Measurements from ENCODE around the gene GYPE.
"Not testable (repeated sequence)": the region's sequence is repeated elsewhere in the genome, so short reads cannot be mapped to it uniquely, and the experiment has no call there.

Gene GYPE

GRCh38 chr4:143905440-143905839, at the start of gene GYPE:
Gene GYPE, minus strand, starts transcription at chr4:143905559. Its CDS starts 52 bp downstream, at chr4:143905507.
- DNase-seq = not testable (repeated sequence)

GRCh38 chr4:143951458-143951972, 46.2 kb upstream of the GYPE start:
- not testable (repeated sequence) for DNase-seq

GRCh38 chr4:143950967-143951366, 45.6 kb upstream of the GYPE start:
- not testable (repeated sequence) for DNase-seq

GRCh38 chr4:143950185-143950584, 44.8 kb upstream of the GYPE start:
- not testable (repeated sequence) for DNase-seq

GRCh38 chr4:143947493-143947892, 42.1 kb upstream of the GYPE start:
- DNase-seq = not testable (repeated sequence)

- DNase-seq = not testable (repeated sequence)
Observed at GRCh38 chr4:143940708-143941107, 35.3 kb upstream of the GYPE start.

GRCh38 chr4:143939528-143939927, 34.2 kb upstream of the GYPE start:
- DNase-seq = no peak

GRCh38 chr4:143938890-143939289, 33.5 kb upstream of the GYPE start:
- not testable (repeated sequence) for DNase-seq

- DNase-seq = no peak
Observed at GRCh38 chr4:143921181-143921580, 15.8 kb upstream of the GYPE start.

DNA sequence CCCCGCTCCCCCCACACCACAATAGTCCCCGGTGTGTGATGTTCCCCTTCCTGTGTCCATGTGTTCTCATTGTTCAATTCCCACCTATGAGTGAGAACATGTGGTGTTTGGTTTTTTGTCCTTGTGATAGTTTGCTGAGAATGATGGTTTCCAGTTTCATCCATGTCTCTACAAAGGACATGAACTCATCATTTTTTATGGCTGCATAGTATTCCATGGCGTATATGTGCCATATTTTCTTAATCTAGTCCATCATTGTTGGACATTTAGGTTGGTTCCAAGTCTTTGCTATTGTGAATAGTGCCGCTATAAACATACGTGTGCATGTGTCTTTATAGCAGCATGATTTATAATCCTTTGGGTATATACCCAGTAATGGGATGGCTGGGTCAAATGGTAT, 11.1 kb upstream of the GYPE start:
- DNase-seq = not testable (repeated sequence)

GRCh38 chr4:143912478-143912877, 7.1 kb upstream of the GYPE start:
- DNase-seq = not testable (repeated sequence)

DNA sequence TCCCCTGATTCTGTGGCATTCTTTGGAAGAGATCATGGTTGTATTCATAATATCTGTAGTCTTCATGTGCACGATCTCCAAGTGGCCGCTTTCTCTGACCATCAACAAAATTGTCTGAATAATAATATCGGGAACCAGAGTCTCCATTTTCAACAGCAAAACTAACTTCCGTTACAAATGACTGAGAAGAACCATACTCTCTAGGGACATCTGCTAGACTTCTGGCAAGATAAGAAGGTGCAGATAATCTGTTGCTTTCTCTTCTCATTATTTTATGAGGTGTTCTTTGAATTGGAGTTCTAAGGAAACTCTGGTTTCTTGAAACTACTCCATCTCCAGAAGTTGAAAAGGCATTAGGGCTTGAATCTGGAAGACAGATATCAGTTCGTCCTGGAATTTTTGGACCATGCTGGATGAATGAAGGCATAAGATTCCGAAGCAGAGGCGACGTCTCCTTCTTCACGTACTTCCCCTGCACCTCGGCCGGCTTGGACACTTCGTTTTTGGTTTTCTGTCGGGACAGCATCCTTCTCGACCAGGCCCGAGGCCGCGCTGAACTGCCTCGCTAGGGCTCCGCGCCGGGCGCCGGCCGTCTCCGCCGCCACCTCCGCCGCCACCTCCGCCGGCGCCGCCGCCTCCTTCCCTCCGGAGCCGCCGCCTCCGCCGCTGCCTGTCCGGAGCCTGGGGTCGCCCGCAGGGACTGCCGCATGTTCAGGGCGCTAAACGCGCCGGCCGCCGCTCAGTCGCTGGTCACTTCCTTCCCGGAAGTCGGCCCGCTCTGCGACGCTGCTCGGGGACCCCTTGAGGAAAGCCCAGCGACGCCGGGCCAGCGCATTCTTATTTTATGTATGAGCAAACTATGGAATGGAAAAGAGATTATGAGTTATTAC, 6.4 kb upstream of the GYPE start:
- peak; percentile 32 for DNase-seq

- not testable (repeated sequence) for DNase-seq
Observed at GRCh38 chr4:143910906-143911305, 5.5 kb upstream of the GYPE start.

DNA sequence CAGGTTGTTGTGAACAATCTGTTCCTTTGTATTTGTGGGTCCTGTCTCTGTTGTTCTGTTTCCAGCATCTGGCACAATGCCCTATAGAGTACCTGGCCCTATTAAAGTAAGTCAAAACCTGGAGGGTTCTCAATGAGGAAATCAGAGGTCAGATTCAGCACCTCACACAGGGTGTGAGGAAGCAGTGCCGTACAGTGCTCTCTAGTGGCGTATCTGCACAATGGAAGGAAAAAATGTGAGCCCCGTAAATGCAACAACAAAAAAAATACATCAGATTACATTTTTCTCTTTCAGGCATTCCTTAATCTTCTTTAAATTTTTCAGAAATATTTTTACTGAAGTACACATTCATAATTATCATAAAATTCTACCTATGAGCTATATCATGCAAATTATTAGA, 2.5 kb upstream of the GYPE start:
- not testable (repeated sequence) for DNase-seq

- DNase-seq = not testable (repeated sequence)
Observed at GRCh38 chr4:143904431-143904830, 928 bp downstream of the GYPE start.

GRCh38 chr4:143890323-143890722, 15.0 kb downstream of the GYPE start:
- not testable (repeated sequence) for DNase-seq

DNA sequence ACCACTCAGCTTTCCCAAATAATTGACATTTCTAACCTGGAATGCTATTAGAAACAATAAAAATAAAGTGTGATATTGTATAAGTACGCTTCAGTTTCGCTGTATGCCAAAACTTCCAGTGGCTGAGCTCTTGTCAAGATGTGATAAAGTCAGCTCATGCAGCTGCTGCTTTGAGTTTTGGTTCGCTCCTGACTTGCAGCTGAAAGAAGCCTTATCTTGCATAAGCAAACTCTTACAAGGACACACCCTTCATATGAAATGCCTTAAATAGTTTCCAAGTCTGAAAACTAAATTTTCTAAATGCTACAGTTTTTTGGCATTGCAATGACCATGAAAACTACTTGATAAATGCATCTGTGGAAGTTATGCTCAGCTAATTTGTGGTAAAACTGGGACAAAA, 17.2 kb downstream of the GYPE start:
- not testable (repeated sequence) for DNase-seq

- DNase-seq = not testable (repeated sequence)
Observed at GRCh38 chr4:143884965-143885364, 20.4 kb downstream of the GYPE start.

DNA sequence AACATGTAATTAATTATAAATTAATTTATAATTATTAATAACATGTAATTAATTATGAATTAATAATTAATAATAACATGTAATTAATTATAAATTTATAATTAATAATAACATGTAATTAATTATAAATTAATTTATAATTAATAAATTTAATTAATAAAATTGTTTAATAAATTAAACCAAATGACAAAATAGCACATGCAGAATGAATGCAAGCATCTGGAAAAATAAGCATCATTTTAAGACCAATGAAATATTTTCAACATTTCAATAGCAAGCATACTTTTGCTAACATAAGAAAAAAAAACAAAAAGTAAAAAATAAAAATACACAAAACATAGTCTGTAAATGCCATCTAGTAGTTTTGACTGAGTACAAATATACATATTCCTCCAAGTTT, 21.8 kb downstream of the GYPE start:
- DNase-seq = no peak

DNA sequence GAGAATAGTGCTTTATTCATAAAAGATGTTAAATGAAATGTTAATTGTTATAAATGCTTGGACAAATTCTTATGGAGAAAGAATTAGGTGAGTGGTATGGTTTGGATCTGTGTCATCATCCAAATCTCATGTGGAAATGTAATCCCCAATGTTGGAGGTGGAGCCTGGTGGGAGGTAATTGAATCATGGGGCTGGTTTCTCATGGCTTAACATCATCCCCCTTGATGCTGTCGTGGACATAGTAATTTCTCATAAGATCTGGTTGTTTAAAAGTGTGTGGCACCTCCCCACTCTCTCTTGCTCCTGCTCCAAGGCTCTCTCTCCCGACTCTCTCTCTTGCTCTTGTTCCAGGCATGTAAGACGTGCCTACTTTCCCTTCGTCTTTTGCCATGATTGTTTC, 22.5 kb downstream of the GYPE start:
- no peak for DNase-seq

- DNase-seq = not testable (repeated sequence)
Observed at GRCh38 chr4:143879561-143879960, 25.8 kb downstream of the GYPE start.

DNA sequence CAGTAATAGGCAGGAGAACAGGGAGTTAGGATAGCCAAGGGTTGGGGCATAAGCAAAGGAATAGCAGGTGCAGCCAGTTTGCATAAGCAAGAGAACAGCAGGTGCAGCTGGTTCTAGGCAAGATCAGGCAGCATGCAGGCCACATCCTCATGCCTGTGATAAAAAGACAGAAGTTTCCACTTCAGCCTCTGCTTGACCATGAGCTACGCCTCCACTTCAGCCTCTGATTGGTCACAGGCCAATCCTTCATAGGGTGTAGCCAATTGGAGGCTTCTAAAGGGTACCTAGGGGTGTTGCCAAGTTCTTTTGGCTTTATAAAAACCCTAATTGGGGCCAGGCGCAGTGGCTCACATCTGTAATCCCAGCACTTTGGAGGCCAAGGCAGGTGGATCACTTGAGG, 30.0 kb downstream of the GYPE start:
- DNase-seq = not testable (repeated sequence)

DNA sequence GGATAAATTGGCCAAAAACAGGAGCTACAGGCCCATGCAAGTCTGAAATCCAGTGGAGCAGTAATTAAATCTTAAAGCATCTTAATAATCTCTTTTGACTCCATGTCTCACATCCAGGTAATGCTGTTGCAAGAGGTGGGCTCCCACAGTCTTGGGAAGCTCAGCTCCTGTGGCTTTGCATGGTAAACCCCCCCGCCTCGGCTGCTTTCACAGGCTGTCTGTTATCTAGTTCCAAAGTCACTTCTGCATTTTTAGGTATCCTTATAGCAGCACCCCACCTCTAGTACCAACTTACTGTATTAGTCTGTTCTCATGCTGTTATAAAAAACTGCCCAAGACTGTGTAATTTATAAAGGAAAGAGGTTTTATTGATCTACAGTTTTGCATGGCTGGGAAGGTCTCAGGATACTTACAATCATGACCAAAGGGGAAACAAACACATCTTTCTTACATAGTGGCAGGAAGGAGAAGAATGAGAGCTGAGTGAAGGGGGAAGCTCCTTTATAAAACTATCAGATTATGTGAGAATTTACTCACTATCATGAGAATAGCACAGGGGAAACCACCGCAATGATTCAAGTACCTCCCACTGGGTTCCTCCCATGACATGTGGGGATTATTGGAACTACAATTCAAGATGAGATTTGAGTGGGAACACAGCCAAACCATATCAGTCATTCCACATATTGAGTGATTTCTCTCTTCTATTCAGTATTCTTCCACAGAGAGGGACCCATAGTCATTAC, 34.7 kb downstream of the GYPE start:
- not testable (repeated sequence) for DNase-seq

DNA sequence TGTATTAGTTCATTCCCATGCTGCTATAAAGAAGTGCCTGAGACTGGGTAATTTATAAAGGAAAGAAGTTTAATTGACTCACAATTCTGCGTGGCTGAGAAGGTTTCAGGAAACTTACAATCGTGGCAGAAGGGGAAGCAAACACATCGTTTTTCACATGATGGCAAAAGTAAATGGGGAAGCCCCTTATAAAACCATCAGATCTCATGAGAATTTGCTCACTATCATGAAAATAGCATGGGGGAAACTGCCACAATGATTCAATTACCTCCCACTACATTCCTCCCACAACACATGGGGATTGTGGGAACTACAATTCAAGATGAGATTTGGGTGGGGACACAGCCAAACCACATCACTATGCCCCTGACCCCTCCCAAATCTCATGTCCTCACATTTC, 35.4 kb downstream of the GYPE start:
- DNase-seq = not testable (repeated sequence)

Data from activated naive CD4-positive, alpha-beta T cell treated with anti-CD3 and anti-CD28 coated beads, Interleukin-2, amount 50 U/mL, for 16 hours (primary cell).